HG03175 (cell line): ENCODE measurements around the gene RNF220.

Experiments
- ATAC-seq: cut with Tn5 transposase; IDR thresholded peaks from one replicate; pipeline ENCODE4 v1.9.1; 2021; ENCODE audit warnings: mild to moderate bottlenecking, moderate library complexity; ENCODE audit not compliant: unreplicated experiment

RNF220 gene

GRCh38 chr1:44406737-44407429 is 1.8 kb downstream of the RNF220 start:
- no peak for ATAC-seq

DNA sequence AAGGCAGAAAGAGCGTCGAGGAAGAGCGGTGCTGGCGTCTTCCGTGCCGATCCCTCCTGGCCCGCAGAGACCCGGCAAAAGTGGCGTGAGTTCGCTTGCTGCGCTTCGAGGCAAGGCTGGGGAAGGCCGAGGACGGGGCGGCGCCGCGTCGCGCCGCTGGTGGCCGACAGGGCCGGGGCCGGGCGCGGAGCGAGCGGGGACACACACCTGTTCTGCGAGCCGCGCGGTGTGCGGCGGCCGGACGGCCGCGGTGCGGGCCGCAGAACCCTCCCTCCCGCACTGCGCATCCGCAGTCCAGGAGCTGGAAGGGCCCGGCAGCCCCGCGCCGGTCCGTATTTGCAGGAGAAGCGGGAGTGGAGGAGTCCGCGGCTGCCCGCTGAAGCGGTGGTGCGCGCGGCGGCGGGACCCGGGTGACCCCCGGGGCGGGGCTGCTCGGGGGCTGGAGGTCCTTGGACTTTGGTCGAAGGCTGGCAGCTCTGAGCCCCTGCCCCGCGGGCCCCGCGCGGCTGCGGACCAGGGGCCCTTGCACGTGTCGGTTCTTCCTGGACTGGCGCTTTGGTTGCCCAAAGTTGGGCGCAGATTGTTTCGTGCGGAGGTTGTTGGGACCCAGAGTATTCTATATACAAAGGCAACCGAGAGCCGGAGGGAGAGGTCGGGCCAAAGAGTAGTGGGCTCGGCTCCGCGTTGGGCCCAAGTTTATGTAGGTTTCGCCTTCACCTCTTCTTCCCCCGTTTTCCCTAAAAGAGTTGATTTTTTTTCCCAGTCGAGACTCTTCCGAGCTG is 2.6 kb downstream of the RNF220 start:
- ATAC-seq, result no peak

DNA sequence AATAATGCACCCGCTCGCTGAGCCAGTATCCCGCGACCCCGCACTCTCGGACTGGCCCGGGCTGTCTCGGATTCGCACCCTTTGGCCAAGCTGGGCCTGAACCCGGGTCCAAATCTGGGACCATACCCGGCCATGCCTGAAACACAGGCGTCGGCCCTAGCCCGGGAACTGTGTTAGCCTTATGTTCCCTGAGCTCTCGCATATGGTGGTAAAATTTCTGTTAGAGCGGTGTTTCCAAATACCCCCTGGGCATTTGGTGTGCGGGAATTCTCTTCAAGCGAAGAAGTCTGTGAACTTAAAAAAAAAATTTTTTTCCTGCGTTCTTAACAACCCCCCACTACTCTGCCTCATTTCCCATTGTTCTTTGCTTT is 3.1 kb downstream of the RNF220 start:
- no peak for ATAC-seq

DNA sequence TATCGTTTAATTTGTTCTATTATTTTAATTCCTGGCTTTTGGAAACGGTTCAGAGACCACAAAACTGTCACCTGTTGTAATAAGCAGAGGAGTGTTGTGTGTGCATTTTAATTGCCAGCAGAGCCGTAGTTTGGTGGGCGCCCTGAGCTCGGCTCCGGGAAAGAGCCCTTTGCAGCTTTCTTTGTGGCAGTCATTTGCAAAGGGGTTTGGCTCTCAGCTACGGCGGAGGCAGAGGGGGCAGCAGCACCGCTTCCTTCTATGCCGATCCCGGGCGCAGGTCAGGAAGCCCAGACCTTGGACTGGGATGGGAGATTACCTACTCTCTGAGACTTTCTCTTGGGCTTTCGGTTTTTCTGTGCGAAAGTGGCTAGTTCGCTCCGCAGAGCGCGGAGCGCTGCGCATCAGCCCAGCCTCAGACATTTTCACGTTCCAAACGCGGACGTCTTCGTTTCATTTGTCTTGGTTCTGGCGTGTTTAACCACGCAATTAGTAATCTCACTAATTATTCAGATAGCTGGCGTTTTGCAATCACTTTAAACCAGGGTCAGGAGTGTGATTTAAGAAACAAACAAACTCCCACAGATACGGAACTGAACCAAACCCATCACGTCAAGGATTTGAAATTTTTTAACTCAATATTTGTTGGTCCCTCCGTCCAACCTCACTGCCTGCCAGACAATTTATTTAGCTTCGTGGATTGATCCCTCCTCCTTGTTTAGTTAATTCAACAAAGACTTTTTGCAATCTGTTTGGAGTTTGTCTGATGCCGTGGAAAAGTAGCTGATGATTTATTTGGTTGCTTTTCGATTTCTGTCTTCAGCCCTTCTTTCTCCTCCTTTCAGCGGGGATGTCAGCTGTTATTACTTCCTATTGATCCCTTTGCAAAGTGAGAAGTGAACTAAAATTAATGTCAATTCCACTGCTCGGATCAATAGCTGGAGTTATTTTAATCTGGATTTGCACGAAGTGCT is 3.9 kb downstream of the RNF220 start:
- ATAC-seq, result no peak

- ATAC-seq, result no peak
Measured at GRCh38 chr1:44409757-44410156, 4.7 kb downstream of the RNF220 start.

- ATAC-seq, result no peak
Measured at GRCh38 chr1:44411861-44412260, 6.8 kb downstream of the RNF220 start.

DNA sequence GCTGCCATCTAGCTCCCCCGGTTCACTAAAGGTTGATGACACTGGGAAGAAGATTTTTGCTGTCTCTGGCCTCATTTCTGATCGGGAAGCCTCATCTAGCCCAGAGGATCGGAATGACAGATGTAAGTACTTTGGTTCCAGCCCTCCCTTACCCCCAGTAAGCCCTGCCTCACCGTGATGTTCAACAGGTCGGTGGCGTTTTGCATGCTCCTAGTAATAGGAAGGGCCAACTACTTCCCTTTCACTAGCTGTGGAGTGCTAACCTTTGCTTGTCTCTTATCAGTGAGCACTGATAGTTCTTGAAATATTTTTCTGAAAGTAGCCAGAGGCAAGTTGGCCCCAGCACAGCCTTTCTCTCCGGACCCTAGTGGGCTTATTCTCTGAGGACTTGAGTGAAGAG is 7.5 kb downstream of the RNF220 start:
- no peak for ATAC-seq

GRCh38 chr1:44413740-44414139 is 8.7 kb downstream of the RNF220 start:
- ATAC-seq, result no peak

GRCh38 chr1:44415013-44415412 is 10.0 kb downstream of the RNF220 start:
- no peak for ATAC-seq

- ATAC-seq, result no peak
Measured at GRCh38 chr1:44416408-44416807, 11.4 kb downstream of the RNF220 start.

- no peak for ATAC-seq
Measured at GRCh38 chr1:44417351-44418021, 12.4 kb downstream of the RNF220 start.

DNA sequence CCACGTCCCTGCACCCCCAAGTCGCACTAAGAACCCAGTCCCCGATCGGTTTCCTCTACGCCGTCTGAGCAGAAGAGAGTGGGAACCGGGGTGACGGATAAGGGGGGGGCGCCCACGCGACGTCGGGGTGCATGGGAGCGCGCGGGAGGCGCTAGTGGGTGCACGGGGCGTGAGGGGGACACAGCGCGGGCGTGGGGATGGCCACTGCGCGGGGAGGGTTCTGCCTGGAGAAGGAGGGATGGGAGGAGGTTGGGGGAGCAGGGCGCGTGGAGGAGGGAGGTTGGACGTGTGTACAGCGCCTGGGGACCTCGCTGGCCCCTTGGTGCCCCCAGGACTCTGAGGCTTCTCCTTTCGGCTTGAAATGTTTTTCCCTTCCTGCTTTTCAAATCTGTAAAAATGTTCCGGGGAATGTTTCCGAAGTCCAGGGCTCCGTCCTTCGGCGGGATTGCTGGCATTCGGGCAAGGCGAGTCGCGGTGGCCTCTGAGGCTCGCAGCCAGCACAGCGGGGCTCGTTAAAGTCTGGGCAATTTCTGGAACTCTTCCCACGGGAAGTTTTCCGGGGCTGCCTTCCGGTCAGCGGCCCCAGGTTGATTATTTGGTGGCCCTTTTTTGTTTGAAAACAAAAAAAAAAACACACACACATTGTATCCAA is 13.1 kb downstream of the RNF220 start:
- no peak for ATAC-seq

DNA sequence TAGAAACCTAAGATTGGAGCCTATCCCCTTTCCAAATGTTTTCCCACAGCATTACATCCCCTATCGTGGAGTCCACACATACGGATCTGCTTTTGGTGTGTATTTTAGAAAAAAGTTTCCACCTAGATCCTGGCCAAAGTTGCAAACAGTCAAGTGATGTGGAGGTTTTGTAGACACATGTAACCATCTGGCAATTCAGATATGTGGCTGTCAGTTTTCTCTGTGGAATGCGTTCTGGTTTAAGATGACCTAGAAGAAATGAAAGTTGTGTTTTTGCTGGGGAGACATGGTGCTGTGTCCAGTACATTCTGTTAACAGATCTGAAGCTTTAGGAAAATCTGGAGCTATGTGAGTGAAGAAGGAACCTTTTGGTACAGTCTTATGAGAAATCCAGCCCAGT is 14.8 kb downstream of the RNF220 start:
- no peak for ATAC-seq

DNA sequence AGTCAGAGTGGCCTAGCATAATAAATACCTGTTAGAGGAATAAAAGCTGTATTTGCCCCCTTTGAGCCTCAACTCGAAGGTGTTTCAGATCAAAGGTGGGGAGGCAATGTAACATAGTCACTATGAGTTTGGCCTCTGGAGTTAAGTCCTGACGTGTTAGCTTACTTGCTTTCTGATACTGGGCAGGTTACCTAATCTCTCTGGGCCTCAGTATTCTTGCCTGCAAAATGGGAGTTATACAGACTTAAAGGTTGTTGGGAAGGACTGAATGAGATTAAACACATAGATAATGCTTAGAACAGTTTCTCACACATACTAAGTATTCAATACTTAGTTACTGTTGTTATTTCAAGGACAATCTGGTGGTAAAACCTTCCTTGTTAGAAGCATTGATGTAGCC is 15.5 kb downstream of the RNF220 start:
- ATAC-seq, result no peak

GRCh38 chr1:44421446-44421884 is 16.4 kb downstream of the RNF220 start:
- no peak for ATAC-seq

DNA sequence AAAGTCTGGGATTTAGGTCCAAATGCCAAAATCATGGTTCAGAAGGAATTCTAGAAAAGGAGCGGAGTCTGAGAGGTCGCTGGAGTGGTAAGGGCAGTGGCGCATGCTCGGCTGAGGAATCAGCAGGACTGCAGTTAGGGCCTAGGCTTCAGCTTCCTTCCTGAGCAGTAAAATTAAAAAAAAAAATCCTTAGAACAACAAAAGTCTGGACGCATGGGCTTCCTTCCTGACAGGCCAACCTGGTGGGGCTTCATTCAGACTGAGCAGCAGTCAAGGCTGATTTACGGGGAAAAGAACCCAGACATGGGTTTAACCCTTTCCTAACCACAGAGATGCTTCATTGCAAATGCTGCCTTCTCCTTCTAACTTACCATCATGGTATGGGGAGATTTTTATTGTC is 17.1 kb downstream of the RNF220 start:
- ATAC-seq, result no peak

- no peak for ATAC-seq
Measured at GRCh38 chr1:44423591-44424537, 18.8 kb downstream of the RNF220 start.

GRCh38 chr1:44424747-44425146 is 19.7 kb downstream of the RNF220 start:
- no peak for ATAC-seq
